HFF-Myc (cell line): ENCODE results near the gene CTNND2.

Experiments
- DNase-seq: peaks from one replicate; pipeline ENCODE4 v3.0.0-alpha.2; 2011; ENCODE audit warnings: low read depth; ENCODE audit errors: extremely low read depth
- H3K4me3 ChIP-seq: replicated peaks from 2 replicates; pipeline ENCODE4 v1.5.1; 2011; ENCODE audit warnings: low read depth, mild to moderate bottlenecking, control low read depth, low read length
- CTCF ChIP-seq: IDR thresholded peaks from 2 replicates; pipeline ENCODE4 v1.5.1; 2012; ENCODE audit warnings: mild to moderate bottlenecking, low read depth, low read length, control low read depth; ENCODE audit errors: missing control alignments

The CTNND2 gene

DNA sequence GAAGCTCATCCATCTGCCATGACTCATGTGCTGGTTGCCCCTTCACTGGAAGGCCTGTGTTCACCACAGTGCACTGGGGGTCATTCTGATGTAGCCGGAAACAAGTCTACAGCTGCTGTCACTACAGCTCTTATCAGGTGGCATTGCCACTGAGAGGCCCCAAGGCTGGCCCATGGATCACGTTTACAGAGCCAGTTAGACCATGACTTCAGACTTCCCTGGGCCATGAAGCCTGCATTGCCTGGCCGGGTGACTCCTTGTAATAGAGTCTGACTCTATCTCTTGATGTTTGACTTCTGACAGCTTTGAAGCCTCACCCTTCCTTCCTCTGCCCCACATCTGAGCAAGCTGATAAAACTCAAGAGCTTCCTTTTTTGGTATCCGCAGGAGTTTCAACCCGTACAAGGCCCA, 669.7 kb downstream of the CTNND2 start:
- no peak overlapping the region for H3K4me3 ChIP-seq
- no peak for DNase-seq
- no peak for TF ChIP-seq CTCF

GRCh38 chr5:11230890-11231289, 673.4 kb downstream of the CTNND2 start:
- H3K4me3 ChIP-seq, result no peak overlapping the region
- DNase-seq, result no peak
- no peak for TF ChIP-seq CTCF

GRCh38 chr5:11227064-11227463, 677.2 kb downstream of the CTNND2 start:
- H3K4me3 ChIP-seq, result no peak overlapping the region
- no peak for TF ChIP-seq CTCF
- no peak for DNase-seq

GRCh38 chr5:11224436-11225187, 679.6 kb downstream of the CTNND2 start:
- no peak for TF ChIP-seq CTCF
- no peak for DNase-seq
- H3K4me3 ChIP-seq, result no peak overlapping the region

DNA sequence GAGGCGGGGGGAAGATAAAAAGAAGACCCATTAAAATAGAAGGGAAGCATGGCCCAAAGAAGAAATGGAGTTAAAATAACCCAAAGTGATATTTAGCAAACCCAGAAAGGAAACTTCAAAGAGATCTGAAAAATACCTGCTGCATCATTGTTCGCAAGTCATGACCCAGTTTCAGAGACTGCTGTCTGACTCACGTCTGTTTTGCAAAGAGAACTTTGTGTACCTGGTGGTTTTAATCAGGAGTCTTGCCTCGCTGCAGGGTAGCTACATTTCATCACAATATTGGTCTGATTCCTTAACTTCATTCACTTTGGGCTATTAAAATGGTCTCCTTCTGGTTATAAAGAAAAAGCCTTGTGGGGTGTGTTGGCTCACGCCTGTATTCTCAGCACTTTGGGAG, 682.1 kb downstream of the CTNND2 start:
- H3K4me3 ChIP-seq, result no peak overlapping the region
- no peak for DNase-seq
- TF ChIP-seq CTCF, result no peak

- TF ChIP-seq CTCF, result no peak
- DNase-seq, result no peak
- H3K4me3 ChIP-seq, result no peak overlapping the region
Measured at GRCh38 chr5:11214864-11215644, 689.2 kb downstream of the CTNND2 start.
